ENCODE measurements around the gene LRP2BP.
"Not testable (repeated sequence)": the region's sequence is repeated elsewhere in the genome, so short reads cannot be mapped to it uniquely, and the experiment has no call there.

Gene LRP2BP

DNA sequence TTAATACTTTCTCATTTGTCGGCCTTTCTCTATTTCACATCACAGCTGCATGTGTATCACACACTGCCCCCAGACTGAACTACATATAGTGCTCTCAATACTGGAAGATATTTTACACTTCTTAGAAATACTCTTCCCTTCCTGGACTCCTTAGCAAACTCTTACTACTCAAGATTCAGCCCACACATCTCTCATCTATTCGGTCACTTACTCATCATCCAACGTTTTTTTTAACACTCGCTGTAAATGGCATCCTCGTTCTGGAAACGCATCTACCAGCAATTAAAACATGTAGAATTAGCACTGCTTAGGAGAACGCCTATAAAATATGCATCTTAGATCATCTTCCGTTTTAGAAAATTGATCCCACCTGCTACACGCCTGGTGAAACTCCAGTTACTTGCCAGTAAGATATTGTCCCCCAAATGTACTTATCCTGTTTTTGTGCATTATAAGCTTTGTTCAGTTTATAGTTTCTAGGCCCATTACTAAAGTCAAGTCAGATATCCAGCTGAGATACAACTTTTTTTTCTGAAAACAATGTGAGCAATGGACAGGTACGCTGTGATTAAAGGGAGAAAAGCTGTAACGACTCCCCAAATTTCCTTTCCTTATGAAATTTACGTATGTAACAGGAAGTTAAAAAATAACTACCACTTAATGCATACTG lies 1.0 kb downstream of the LRP2BP start:
- DNase-seq = no peak

DNA sequence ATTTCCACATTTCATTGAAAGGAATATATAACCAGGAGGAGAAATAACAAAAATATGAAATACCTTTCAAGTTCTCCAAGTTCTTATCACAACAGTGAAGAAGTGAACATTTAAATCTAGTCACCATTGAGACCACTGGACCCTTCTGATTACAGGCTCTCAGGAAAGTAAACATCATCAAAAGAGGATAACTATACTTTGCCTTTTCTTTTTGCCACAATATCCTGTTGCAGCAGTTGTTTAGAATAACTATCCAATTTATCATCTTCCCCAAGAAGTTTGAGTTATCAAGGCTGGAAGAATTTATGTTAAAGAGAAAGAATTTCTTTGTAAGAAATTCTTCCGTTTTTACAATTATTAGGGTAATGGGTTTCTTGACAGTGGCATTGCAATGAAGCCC lies 3.6 kb downstream of the LRP2BP start:
- no peak for DNase-seq

DNA sequence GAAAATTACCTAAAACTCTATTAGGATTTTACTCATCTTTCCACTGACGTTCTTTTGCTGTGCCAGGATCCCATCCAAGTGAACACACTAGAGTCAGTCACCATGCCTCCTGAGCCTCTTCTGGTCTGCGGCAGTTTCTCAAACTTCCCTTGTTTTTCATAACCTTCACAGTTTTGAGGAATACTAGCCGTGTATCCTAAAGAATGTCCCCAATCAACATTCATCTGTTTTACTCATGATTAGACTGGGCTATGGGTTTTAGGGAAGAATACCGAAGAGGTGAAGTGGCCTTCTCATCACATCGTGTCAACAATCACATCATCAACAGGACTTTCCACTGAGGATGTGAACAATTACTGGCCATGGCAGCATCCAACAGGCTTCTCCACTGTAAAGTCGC lies 4.8 kb downstream of the LRP2BP start:
- DNase-seq = no peak

DNA sequence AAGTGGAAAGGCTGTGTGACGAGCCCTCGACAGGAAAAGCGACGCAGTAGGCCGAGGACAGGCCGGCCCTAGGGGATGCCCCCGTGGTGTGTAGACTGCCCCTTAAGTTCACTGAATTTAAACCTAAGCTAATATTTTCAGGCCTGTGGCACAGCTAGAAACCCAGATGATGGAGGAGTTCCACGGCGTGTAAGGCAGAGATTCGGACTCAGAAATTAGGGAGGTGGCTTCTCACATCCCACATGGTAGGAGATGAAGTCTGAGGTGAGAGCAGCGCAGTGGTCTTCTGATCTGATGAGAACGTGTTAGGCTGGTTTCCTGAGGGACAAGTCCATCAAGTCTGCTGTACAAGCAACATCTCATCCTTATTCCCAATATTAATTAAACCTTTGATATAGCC lies 7.8 kb downstream of the LRP2BP start:
- no peak for DNase-seq

DNA sequence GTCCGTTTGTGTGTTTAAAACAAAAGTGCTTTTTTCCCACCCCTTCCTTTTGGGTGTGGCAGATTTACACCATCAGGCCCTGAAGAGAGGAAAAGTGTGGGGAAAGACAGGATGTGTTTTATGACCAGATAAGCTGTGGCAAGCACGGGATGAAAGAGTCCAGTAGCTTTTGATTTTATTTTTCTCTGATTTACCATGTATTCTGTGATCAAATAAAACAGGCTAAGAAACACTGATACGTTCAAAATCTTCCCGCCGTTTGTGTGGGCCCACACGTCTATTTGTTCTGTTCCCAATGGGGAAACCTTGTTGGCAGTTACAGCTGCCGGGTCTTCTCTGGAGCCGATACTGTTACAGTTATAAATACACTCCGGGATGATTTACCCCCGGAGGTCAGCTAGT lies 10.8 kb downstream of the LRP2BP start:
- DNase-seq = no peak

DNA sequence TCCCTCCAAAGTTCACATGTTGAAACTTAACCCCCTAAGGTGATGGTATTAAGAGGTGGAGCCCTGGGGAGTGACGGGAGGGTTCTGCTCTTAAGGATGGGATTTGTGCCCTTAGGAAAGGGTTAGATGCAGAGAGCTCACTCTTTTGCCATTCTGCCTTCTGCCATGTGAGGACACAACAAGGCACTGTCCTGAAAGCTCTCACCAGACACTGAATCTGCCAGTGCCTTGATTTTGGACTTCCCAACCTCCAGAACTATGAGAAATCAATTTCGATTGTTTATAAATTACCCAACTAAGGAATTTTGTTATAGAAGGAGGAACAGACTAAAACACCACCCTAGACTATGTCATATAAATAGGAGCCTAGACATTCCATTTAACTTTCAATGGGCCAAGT lies 11.7 kb downstream of the LRP2BP start:
- DNase-seq = no peak

DNA sequence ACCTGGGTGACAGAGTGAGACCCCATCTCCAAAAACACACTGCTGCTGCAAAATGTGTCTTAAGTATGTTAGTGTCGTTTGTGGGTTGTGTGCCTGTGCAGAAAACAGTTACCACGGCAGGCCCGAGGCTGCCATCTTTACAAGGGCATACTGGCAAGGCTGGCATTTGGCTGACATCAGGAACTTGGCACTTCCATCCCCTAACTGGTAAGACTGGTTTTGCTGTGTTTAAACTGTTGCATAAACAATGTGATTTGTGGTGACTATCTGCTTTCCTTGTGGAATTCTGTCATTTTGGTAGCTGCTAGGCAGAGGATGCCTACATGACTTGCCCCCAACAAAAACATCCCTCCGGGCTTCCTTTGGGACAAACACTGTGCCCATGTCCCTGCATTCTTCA lies 12.3 kb downstream of the LRP2BP start:
- no peak for DNase-seq

DNA sequence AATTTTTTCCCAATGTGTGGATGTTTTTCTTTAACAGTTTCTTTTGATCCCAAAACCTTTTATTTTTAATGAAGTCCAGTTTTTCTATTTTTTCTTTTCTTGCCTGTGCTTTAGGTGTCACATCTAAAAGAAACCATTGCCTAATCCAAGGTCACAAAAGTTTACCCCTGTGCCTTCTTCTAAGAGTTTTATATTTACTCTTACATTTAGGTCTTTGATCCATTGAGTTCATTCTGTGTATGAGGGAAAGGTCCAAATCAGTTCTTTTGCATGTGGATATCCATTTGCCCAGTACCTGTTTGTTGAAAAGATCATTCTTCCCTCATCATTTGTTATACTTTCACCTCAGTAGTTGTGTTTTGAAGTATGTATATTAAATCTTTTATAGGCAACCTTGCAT lies 13.0 kb downstream of the LRP2BP start:
- DNase-seq = no peak

DNA sequence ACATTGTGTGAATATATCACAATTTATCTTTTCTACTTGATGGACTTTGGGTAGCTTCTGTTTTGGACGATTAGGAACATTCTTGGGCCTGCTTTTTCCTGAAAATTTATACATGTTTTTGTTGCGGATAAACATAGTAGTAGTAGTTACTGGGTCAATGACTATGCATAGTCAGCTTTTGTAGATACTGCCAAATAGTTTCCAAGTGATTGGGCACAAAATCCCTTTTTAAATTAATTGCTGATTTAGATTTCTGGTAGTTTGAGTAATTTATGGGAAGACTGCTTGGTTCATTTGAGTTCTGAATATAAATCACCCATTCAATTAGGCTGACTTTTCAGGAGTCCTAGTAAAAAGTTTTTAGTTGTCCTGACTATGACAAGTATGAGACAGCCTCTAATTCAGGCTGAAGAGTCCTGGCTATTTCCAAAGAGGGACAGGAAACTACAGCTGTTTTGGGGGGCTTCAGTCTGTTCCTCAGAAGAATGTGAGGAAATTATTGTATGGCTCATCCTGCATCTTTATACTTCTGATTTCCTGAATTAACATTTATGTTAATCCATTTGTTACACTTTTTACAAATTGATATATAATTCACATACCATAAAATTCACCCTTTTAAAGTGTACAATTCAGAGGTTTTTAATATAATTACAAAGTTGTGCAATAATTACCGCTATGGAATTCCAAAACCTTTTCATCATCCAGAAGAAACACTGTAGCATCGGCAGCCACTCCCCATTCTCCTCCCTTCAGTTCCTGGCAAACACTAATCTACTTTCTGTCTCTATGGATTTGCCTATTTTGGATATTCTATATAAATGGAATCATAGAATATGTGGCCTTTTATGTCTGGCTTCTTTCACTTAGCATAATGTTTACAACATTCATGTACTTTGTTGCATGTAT lies 14.2 kb downstream of the LRP2BP start:
- DNase-seq = no peak

DNA sequence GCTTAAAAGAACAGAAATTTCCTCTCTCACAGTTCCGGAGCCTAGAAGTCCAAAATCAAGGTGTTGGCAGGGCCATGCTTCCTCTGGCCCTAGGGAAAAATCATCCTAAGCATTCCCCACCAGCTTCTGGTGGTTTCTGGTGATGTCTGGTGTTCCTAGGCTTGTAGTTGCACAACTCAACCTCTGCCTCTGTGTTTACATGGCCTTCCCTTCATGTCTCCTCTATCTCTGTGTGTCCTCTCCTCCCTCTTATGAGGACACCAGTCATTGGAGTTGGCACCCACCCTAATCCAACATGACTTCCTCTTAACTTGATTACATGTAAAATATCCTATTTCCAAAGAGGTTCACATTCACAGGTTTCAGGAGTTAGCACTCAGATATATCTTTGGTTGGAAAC lies 15.4 kb downstream of the LRP2BP start:
- DNase-seq = no peak

DNA sequence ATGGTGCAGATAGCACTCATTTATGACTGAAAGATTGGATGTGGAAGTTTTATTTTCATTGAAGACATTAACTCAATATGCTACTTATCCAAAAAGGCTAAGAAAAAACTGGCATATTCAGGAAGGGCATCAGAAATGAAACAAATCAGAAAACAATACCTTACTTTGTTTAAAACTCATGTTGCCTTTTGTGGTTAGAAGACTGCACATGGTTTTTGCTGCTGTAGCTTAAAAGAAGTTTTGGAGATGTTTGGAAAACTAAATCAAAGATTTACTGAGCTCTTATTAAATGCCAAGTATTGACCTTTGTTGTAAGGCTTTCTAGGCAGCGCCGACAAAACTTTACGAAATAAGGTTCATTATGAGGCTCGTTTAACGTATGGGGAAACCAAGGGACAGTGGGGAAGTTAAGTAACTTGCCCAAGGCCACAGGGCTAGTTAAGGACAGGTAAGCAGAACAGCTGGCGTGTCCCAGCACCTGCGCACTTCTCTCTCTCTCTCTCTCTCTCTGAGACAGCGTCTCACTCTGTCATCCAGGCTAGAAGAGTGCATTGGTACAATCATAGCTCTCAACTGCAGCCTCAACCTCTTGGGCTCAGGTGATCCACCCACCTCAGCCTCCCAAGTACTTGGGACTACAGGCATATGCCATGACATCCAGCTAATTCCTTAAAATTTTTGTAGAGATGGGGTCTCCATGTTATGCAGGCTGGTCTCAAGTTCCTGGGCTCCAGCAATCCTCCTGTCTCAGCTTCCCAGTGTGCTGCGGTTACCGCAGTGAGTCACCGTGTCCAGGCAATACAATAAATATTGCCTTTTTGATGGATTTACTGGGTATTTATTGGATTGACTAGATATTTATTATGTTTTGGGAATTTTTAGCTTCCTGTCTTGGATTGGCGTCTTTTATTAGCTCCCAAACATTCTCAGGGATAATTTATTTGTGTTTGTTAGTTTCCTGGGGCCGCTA lies 16.1 kb downstream of the LRP2BP start:
- no peak for DNase-seq

DNA sequence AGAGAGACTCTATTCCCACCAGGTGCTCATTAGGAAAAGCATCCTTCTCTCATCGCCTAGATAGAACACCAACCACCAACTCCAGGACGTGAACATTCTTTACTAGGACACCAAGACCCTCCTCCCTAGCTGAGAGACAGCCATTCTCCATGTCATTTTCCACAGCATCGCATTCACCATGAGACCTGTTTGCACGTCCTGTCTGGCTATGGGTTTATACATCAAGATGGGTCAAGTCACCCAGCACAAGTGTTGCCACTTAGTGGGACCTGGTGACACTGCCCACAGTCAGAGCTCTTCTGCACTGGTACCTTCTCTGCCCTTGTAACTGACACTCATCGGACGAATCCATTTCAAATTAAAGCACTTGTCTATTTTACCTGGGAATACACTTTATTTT lies 17.5 kb downstream of the LRP2BP start:
- no peak for DNase-seq

DNA sequence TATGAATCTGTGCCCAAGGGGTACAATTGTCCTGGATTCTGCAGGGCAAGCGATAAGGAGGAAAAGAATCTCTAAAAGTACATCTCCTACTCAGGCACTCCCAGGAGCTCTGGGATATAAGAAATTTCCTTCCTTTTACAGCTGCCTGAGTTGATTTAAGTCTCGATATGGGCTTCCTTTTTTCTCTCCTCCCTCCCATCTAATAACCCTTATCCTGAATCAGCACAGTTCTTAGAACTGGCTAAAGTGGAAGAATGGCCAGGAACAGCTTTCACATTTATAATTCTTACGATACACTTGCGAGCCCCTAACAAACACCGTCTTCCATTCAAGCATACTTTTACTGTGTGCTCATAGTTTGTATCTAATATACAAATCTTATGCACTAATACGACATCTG lies 21.2 kb downstream of the LRP2BP start:
- no peak for DNase-seq

DNA sequence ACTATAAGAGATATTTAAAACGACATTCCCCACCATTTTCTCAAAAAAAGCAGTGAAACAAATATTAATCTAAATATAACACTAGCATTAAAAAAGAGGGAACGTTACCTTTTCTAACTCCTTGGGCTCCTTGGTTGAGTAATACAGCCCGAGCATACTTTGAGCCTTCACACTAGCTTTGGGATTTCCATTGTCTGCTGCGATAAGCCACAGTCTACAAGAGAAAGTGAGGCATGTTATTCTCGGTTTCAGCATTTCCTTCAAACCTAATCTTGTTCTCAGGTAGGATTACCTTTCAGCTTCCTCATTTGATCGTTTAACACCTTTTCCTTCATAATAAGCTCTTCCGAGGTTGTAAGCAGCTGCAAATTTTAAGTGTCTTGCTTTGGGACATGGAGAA lies 21.7 kb downstream of the LRP2BP start:
- no peak for DNase-seq

DNA sequence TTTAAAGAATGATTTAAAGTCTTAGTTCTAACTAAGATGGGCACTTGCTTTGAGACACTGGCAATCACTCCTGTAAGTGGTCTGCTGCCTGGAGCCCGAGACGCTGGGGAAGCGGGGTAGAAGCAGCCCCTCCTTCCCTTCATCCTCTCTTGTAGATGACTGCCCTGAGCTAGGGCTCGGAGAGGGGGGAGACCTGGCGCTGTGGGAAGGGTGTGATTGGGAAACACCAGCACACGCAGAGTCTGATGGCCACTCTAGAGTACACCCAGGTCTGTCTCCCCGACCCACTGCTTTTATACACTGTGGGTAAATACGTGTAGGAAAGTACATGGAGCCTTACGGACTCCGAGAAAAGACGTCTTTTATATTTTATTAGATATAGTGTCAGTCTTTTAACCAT lies 24.0 kb downstream of the LRP2BP start:
- DNase-seq = no peak

DNA sequence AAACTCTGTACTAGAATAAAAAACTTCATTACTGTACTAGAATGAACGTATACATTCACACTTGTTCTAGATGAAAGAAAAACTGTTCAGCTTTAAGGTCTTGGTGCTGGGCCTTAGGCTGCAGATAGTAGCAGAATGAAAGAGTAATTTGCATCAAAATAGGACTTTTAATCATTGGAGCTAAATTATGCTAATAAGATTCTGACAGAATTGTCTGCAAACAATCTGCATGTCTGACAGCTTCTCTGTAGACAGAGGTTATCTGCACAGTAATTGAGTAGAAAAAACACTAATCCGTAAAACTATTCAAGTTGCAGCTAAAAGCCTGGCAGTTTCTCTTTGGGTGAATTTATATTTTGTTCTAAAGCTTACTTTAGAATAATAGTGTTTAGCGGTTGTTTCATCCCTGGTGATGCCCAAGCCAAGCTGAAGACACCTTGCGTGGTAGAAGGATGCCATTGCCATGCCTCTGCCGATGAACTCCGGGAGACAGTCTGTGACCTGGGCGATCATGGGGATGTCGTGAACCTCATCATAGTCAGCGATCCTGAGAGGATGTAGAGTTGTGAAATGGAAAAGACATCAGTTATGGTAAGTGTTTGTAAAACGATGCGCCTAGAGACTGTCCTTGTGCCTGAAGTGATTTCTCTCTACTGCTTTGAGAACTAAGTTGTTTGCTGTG lies 25.3 kb downstream of the LRP2BP start:
- no peak for DNase-seq

DNA sequence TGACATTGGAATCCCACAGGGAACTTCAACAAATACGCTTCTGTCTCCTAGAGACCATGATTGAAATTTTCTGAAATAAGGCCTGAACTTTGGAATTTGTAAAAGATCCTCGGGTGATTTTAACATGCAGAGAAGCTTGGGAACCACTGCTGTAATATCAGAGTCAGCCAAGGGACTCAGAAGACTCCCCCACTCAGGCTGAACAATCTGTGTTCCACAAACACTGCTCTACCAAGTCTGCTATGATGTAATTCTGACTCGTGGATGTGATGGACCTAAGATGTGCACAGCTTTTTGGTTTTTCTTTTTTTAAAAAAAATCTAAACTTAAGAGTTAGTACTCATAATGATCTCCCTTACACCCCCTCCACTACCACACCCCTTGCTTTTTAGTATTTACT lies 26.0 kb downstream of the LRP2BP start:
- no peak for DNase-seq

DNA sequence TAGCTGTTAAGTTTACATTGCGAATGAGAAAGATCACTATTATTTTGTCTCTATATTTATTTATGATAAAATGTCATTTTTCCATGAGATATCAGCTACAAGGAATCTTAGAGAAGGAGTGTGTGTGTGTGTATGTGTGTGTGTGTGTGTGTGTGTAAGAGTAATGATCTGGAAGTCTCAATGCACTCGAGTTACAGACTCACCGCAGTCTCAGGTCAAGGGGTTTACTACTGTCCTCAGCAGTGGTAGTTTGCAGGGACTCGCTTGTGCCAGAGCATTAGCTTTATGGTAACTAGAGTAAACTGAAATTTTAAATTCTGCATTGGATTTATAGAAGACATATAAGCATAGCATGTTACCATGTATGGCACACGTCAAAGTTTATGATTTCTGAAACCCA lies 30.8 kb downstream of the LRP2BP start:
- no peak for DNase-seq

DNA sequence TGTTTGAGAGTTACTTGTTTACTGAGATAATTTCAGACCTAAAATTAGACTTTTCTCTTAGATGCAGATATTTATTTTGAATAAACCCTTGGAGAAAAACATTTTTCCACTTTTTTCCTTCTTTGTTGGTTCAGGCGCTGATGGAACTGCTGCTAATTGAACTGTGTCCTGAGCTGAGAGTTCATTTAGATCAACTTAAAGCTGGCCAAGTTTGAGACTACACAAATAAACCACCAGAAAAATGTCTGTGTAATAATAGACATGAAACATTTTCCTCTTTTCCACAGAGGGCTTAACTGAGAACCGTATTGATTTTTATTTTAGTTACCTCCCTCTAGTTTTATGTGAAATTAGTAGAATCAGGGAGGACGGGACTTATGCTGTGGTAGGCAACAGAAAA lies 32.5 kb downstream of the LRP2BP start:
- no peak for DNase-seq

DNA sequence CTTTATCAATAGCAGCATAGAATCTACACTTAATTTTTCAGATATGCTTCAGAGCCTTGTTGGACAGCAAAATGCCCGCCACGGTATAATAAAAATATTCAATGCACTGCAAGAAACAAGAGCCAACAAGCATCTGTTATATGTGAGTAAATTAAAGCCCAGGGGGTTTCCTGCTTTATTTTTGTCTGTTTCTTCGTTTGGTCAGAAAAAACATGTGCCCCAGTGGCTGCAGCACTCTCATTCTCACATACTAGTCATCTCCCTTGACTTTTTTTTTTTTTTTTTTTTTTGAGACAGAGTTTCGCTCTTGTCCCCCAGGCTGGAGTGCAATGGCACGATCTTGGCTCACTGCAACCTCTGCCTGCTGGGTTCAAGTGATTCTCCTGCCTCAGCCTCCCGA lies 33.2 kb downstream of the LRP2BP start:
- DNase-seq = not testable (repeated sequence)

DNA sequence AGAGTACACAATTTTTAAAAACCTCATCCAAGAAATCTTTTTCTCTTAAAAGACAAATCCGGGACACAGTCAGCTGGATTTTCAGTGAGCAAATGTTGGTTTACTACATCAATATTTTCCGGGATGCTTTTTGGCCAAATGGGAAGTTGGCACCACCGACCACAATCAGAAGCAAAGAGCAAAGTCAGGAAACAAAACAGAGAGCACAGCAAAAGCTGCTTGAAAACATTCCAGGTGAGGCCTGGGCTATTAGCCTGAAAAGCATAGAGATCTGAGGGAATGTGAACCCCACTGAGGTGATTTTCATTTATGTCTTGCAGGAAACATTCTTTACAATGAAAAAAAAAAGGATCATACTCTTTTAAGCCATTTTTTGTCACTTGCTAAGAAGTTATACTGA lies 33.9 kb downstream of the LRP2BP start:
- DNase-seq = no peak

DNA sequence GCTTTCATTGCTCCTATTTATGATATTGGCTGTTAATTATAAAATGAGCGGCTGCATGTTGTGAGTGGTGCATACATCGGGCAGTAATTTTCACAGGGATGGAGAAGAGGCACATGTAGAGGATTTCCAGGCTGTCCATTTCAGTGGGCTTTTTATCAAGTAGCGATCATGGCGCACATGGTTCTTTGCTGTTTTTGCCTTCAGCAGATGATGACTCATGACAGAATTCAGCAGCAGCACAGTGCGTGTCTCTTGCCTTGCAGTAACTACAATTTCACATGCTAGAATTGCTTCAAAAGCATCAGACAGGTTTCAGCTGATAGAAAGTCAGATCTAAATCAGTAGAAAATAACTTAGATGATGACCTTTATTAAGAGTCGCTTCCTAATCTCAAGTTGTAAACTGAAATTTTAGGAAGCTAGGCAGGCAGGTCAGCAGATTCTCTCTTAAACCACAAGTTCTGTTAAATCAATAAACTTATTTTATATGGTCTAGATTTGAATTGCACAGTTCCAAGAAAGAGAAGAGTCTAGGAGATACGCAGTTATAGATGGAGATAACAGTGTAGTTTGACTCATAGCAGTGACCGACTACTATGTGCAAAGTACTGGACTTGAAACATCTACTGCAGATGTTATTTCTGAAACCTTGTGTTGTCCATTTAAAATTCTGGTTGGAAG lies 35.8 kb downstream of the LRP2BP start:
- no peak for DNase-seq

All from inflammatory macrophage (primary cell).